MG63 (cell line): ENCODE data around the gene USP10. TPM values are rescaled to one million over a fixed set of nuclear protein-coding genes. Genes with fewer than 3 reads are reported as not detected.
"Not testable (repeated sequence)": the region's sequence is repeated elsewhere in the genome, so short reads cannot be mapped to it uniquely, and the experiment has no call there.

Experiments used
- DNase-seq: peaks from one replicate; pipeline ENCODE4 v3.0.0-alpha.2; 2020
- H3K27me3 ChIP-seq: fragments of 250-450 bp; sonication (Bioruptor Pico); 2 replicates; pipeline ENCODE4 v1.5.1; 2020; ENCODE audit warnings: mild to moderate bottlenecking, moderate library complexity
- H3K36me3 ChIP-seq: fragments of 250-450 bp; sonication (Bioruptor Pico); 2 replicates; pipeline ENCODE4 v1.5.1; 2020; ENCODE audit warnings: mild to moderate bottlenecking, moderate library complexity
- H3K4me3 ChIP-seq: fragments of 250-450 bp; sonication (Bioruptor Pico); 2 replicates; pipeline ENCODE4 v1.5.1; 2020; ENCODE audit warnings: mild to moderate bottlenecking, moderate library complexity
- H3K9me3 ChIP-seq: fragments of 250-450 bp; sonication (Bioruptor Pico); 2 replicates; pipeline ENCODE4 v1.5.1; 2020; ENCODE audit warnings: mild to moderate bottlenecking, moderate library complexity
- total RNA-seq: library from RNA; depleted of rRNA; stranded (reverse); fragments of >200 nt; shearing (Covaris generic); gene quantifications from 2 replicates; pipeline ENCODE4 v1.2.3, GENCODE V29; 2014; ENCODE audit warnings: low replicate concordance

USP10 gene
- total RNA-seq, 1 experiment from 2014 or later = 33.5 TPM

- no peaks in the 10 kb centered on the region for H3K9me3 ChIP-seq
- H3K27me3 ChIP-seq = no peaks in the 10 kb centered on the region
- DNase-seq = no peak
- H3K4me3 ChIP-seq = no peak overlapping the region
- H3K36me3 ChIP-seq = no peaks in the 10 kb centered on the region
Measured at GRCh38 chr16:84686707-84687298, 13.0 kb upstream of the USP10 start.

- Histone ChIP-seq H3K4me3 (no peak overlapping the region), H3K9me3 (no peaks in the 10 kb centered on the region), H3K27me3 (no peaks in the 10 kb centered on the region), H3K36me3 (no peaks in the 10 kb centered on the region)
- DNase-seq = no peak
Measured at GRCh38 chr16:84687715-84688114, 12.1 kb upstream of the USP10 start.

DNA sequence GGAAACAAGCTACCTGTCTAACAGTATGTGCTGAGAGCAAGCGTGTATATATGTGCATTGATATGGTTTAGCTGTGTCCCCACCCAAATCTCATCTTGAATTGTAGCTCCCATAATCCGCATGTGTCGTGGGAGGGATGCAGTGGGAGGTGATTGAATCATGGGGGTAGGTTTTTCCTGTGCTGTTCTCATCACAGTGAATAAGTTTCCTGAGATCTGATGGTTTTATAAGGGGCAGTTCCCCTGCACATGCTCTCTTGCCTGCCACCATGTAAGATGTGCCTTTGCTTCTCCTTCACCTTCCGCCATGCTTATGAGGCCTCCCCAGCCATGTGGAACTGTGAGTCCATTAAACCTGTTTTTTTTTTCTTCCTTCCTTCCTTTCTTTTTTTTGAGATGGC is 11.6 kb upstream of the USP10 start:
- not testable (repeated sequence) for H3K9me3 ChIP-seq, H3K36me3 ChIP-seq, DNase-seq, H3K27me3 ChIP-seq, H3K4me3 ChIP-seq

DNA sequence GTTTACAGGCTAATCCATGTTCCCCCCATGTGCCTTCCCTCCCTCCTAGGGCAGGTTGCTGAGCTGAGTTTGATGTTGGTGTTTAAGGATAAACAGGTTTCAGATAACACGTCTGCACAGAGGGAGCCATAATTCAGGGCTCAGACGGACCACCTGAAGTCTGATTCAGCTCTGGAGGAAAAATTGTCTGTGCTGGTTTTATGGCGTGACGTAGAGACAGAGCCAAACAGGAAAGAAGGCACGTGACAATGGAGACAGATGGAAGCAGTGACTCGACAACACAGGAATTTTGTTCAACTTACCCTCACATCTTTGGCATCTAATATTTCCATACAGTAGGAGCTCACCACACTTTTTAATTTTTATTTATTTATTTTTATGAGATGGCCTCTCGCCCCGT is 10.7 kb upstream of the USP10 start:
- Histone ChIP-seq H3K27me3 (no peaks in the 10 kb centered on the region), H3K9me3 (no peaks in the 10 kb centered on the region), H3K36me3 (no peaks in the 10 kb centered on the region), H3K4me3 (no peak overlapping the region)
- DNase-seq = peak; percentile 32

GRCh38 chr16:84690088-84690819 is 9.5 kb upstream of the USP10 start:
- no peaks in the 10 kb centered on the region for H3K27me3 ChIP-seq
- no peaks in the 10 kb centered on the region for H3K36me3 ChIP-seq
- H3K9me3 ChIP-seq = no peaks in the 10 kb centered on the region
- no peak for DNase-seq
- H3K4me3 ChIP-seq = no peak overlapping the region

DNA sequence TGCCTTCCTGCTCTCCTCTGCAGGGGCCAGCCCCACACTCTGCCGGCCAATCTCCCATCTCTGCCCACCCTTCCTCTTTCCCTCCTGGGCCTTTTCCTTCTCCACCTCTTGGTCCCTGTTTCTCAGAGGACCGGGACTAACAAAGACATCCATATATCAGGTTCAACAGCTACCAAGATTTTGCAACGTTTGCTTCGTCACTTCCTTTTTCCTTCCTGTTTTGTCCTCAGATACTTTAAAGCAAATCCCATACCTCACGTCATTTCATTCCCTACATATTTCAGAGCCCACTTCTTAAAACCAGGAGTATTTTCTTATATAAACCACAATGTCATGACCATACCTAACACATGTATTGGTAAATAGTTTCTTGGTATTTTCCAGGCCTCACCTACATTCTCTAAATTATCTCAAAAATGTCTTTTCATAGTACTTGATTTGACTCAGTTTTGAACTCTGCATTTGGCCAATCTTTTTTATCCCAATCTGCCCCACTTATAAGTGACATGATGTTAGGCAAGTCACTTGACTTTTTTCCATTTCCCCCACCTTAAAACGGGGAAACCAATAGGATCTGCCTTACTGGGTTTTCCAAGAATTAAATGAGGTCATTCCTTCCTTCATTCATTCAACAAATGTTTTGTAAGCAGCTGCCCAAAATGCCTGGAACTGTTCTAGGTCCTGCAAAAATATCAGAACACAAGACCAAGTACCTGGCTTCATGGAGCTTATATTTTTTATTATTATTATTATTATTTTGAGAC is 7.2 kb upstream of the USP10 start:
- Histone ChIP-seq H3K4me3 (no peak overlapping the region), H3K9me3 (no peaks in the 10 kb centered on the region), H3K36me3 (no peaks in the 10 kb centered on the region), H3K27me3 (no peaks in the 10 kb centered on the region)
- no peak for DNase-seq

DNA sequence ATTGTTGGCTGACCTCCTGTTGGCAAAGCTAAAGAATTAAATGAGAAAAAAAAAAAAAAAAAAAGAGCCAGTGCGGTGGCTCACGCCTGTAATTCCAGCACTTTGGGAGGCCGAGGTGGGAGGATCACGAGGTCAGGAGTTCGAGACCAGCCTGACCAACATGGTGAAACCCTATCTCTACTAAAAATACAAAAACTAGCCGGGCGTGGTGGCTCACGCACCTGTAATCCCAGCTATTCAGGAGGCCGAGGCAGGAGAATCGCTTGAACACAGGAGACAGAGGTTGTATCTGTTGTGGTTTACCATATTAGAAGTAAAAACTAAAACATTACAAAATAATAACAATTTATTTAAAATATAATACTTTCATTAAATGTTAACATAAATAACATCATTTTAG is 5.9 kb upstream of the USP10 start:
- H3K36me3 ChIP-seq, H3K4me3 ChIP-seq, DNase-seq, H3K9me3 ChIP-seq, H3K27me3 ChIP-seq: not testable (repeated sequence)

GRCh38 chr16:84694980-84695379 is 4.8 kb upstream of the USP10 start:
- no peaks in the 10 kb centered on the region for H3K36me3 ChIP-seq
- no peaks in the 10 kb centered on the region for H3K27me3 ChIP-seq
- H3K9me3 ChIP-seq = no peaks in the 10 kb centered on the region
- no peak for DNase-seq
- no peak overlapping the region for H3K4me3 ChIP-seq

DNA sequence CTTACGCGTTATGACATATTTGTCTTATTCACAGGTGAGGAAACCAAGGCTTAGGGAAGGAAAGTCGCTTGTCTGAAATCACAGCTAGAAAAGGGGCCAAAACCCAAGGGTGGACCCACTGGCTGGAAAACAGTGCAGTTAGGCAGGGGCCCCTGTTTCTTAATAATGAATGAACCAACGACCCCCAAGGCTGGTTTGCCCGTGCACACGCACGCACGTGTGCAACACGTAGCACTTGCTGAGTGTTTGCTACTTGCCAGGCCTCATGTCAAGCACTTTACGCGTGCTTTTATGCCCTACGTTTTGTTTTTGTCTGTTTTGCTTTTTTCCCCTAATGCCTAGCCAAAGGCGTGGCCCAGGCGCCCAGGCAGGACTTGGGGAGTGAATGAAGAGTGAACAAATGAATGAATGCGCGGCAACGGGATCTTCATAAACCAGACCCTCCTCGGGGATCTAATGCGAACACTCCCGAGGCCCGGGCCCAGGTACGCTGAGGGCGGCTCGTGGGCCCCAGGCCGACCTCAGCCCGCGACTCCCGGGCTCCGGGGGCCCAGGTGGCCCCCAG is 571 bp upstream of the USP10 start:
- peak overlapping the region; percentile 71 for H3K4me3 ChIP-seq
- no peaks in the 10 kb centered on the region for H3K9me3 ChIP-seq
- no peaks in the 10 kb centered on the region for H3K27me3 ChIP-seq
- DNase-seq = no peak
- no peaks in the 10 kb centered on the region for H3K36me3 ChIP-seq

DNA sequence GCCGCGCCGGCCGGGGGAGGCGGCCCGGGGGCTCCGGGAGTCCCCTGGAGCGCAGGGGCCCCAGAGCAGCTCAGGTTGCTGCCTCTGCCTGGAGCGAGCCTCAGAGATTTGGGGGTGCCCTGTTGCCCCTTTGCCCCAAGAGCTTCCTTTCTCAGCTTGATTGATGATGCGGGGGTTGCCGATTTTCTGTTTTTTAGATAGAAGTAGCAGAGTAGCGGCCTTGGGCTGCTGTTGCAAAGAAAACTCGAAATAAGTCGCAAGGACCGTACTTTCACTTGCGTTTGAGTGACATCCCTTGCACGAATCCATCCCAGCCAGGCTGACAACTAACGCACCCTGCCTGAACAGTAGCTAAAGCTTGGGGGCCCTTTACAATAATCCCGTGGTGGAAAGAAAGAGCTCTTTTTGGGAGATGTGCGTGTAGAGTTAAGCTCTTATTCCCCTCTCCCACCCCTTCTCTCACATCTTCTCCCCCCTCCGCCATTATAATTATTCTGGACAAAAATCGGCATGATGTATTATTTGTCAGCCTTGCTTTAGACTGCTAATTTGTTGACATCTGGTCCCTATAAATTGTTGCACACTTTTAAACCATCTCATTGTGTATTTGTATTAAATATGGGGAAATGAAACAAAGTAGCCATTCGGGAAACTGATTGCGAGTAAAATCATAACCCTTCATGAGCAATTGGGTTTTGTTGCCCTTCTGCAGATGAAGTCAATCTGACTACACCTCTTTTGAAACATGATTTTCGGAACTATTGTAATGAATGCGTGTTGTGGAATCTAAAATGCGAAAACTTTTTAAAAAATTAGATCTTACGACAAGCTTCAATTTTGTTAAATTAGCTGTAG is 873 bp downstream of the USP10 start:
- Histone ChIP-seq H3K4me3 (peak overlapping the region; percentile 71), H3K36me3 (no peaks in the 10 kb centered on the region), H3K27me3 (no peaks in the 10 kb centered on the region), H3K9me3 (no peaks in the 10 kb centered on the region)
- DNase-seq = no peak

DNA sequence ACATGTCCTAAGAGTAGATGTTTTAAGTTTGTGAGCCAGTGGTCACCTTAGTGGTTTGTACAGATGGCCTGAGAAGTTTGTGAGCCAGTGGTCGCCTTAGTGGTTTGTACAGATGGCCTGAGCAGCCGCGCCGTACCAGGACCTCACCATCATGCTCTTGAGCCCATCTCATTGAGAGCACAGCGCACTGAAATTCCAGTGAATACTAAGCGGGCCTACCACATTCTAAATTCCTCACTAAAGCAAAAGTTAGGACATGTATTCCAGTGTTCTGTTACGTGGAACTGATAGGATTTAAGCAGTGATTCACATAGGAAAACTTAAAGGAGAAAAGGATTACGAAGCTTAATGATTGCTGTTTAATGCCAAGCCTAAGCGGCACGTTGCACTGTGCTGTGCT is 3.9 kb downstream of the USP10 start:
- H3K36me3 ChIP-seq = no peaks in the 10 kb centered on the region; the same call in 1 of the 2 replicates
- H3K9me3 ChIP-seq = no peaks in the 10 kb centered on the region
- no peaks in the 10 kb centered on the region for H3K27me3 ChIP-seq
- no peak for DNase-seq
- no peak overlapping the region for H3K4me3 ChIP-seq

DNA sequence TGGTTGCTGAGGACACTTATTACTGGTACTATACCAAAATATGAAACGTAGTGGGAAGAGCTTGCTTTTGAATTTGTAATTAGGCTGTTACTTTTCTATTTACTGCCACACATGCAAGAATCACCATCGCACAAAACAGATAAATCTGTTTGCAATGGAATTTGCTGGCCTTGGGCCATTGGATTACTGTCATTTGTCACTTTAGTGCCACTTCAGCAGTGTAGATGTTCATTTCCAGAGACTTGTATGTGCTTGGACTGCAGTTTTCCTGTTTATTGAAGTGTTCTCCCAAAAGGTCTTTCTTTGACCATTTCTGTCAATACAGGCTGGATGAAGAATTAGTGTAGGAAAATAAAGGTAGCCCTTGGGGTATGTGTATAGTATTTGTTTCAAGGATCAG is 4.5 kb downstream of the USP10 start:
- Histone ChIP-seq H3K27me3 (no peaks in the 10 kb centered on the region), H3K36me3 (peaks cover 2% of the 10 kb centered on the region; the same call in 1 of the 2 replicates), H3K9me3 (no peaks in the 10 kb centered on the region), H3K4me3 (no peak overlapping the region)
- no peak for DNase-seq

GRCh38 chr16:84706856-84707255 is 7.1 kb downstream of the USP10 start:
- no peaks in the 10 kb centered on the region for H3K27me3 ChIP-seq
- no peak for DNase-seq

GRCh38 chr16:84709609-84710008 is 9.8 kb downstream of the USP10 start:
- no peak for DNase-seq
- Histone ChIP-seq H3K9me3 (no peaks in the 10 kb centered on the region), H3K4me3 (no peak overlapping the region), H3K36me3 (peaks cover 2% of the 10 kb centered on the region; the same call in 1 of the 2 replicates), H3K27me3 (no peaks in the 10 kb centered on the region)

More at GRCh38 chr16:84706856-84707255, 7.1 kb downstream of the USP10 start:
- no peaks in the 10 kb centered on the region for H3K9me3 ChIP-seq
- no peak overlapping the region for H3K4me3 ChIP-seq
- peaks cover 2% of the 10 kb centered on the region; the same call in 1 of the 2 replicates for H3K36me3 ChIP-seq

DNA sequence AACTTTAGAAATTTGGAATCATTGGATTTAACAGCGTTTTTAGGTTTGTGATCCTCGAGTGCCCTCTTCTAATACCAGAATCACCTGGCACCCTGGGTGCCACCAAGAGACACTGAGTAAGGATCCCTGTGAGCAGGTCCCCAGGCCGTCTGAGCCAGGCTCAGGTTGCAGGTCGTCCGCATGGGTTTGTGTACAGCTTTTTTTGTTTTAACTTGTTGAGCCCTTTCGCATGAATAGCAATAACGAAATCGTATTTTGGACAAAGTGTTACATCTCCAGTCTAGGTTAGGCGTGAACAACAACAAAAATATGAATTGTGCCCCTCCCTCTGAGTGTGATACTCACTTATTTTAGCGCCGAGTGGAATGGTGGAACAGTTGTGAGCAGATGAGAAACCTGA is 10.9 kb downstream of the USP10 start:
- no peak for DNase-seq
- Histone ChIP-seq H3K9me3 (no peaks in the 10 kb centered on the region), H3K27me3 (no peaks in the 10 kb centered on the region), H3K4me3 (no peak overlapping the region), H3K36me3 (peaks cover 2% of the 10 kb centered on the region; the same call in 1 of the 2 replicates)

- DNase-seq = no peak
- Histone ChIP-seq H3K4me3 (no peak overlapping the region), H3K27me3 (no peaks in the 10 kb centered on the region), H3K9me3 (no peaks in the 10 kb centered on the region), H3K36me3 (peaks cover 2% of the 10 kb centered on the region)
Measured at GRCh38 chr16:84712138-84712671, 12.4 kb downstream of the USP10 start.
